Measurements from ENCODE around the gene SERPINA3. TPM values are rescaled to one million over a fixed set of nuclear protein-coding genes. Genes with fewer than 3 reads are reported as not detected.
A peak's percentile ranks its signal among the peaks of the same experiment; 100 is the strongest.

Gene SERPINA3
- total RNA-seq, 1 experiment from 2014 or later = 196 TPM

DNA sequence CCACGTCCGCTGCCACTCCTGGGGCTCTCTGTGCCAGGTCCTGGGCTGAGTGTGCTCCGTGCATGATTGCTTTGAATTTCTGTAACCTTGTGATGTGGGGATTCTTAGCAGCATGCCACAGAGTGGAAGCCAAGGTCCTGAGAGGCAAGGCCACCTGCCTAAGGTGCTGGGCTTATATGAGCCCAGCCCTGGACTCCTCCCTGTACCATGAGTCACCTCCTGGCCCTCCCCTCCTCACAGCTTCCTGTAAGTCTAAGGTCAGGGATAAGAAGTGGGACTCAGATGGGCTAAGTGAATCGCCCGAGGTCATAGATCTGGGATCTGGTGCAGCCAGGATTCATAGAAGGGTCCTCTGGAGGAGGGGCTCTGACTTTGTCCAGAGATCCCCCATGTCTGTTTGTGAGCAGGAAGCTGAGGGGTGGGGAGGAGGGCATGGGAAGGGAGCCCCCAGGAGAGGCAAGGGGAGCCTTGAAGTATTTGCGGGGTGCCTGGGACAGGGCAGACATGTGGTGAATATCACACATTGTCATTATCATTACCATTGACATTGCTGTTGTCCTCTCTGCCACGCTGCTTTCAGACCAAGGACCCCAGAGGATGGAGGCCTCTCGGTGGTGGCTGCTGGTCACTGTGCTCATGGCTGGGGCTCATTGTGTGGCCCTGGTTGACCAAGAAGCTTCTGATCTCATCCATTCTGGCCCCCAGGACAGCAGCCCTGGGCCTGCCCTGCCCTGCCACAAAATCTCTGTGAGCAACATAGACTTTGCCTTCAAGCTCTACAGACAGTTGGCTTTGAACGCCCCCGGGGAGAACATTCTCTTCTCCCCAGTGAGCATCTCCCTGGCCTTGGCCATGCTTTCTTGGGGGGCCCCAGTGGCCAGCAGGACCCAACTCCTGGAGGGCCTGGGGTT is 28.8 kb downstream of the SERPINA3 start:
- no peak for DNase-seq (ENCODE audit: low read depth, low spot score)
- in situ Hi-C loops (cut with HindIII; ENCODE audit: low pct_unique_long_range_greater_than_20kb, low sequenced_read_pairs) = no loop called here

- in situ Hi-C loops (cut with HindIII; ENCODE audit: low pct_unique_long_range_greater_than_20kb, low sequenced_read_pairs) = no loop called here
- no peak for DNase-seq (ENCODE audit: low read depth, low spot score)
Observed at GRCh38 chr14:94641632-94641955, 29.4 kb downstream of the SERPINA3 start.

- in situ Hi-C loops (cut with HindIII; ENCODE audit: low pct_unique_long_range_greater_than_20kb, low sequenced_read_pairs) = no loop called here
- DNase-seq (ENCODE audit: low read depth, low spot score) = no peak
Observed at GRCh38 chr14:94643316-94644101, 31.3 kb downstream of the SERPINA3 start.

DNA sequence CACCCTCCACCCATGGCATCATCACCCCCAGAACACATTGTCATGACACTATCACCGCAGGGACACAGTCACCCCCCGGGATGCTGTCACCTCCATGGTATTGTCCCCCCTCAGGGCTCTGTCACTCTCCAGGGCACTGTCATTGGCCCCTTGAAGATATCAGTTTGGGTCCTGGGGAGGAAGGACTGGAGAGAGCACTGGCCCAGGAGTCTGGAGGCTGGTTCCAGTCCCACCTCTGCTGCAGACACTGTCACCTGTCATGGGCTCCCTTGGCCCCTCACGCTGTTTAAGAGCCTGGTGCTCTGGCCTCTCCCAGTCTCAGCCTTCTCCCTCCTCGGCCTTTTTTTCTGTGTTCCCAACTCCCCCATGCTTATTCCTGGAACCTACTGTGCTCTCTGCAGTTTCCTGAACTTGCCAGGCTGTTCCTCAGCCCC is 31.9 kb downstream of the SERPINA3 start:
- DNase-seq (ENCODE audit: low read depth, low spot score) = no peak
- in situ Hi-C loops (cut with HindIII; ENCODE audit: low pct_unique_long_range_greater_than_20kb, low sequenced_read_pairs) = no loop called here

GRCh38 chr14:94646066-94646465 is 33.9 kb downstream of the SERPINA3 start:
- no peak for DNase-seq (ENCODE audit: low read depth, low spot score)
- in situ Hi-C loops (cut with HindIII; ENCODE audit: low pct_unique_long_range_greater_than_20kb, low sequenced_read_pairs) = no loop called here

- no peak for DNase-seq (ENCODE audit: low read depth, low spot score)
Observed at GRCh38 chr14:94646481-94646880, 34.3 kb downstream of the SERPINA3 start.

GRCh38 chr14:94648801-94649200 is 36.6 kb downstream of the SERPINA3 start:
- no peak for DNase-seq (ENCODE audit: low read depth, low spot score)
- in situ Hi-C loops (cut with HindIII; ENCODE audit: low pct_unique_long_range_greater_than_20kb, low sequenced_read_pairs) = no loop called here

More at GRCh38 chr14:94646481-94646880, 34.3 kb downstream of the SERPINA3 start:
- in situ Hi-C loops (cut with HindIII; ENCODE audit: low pct_unique_long_range_greater_than_20kb, low sequenced_read_pairs) = no loop called here

- in situ Hi-C loops (cut with HindIII; ENCODE audit: low pct_unique_long_range_greater_than_20kb, low sequenced_read_pairs) = no loop called here
- DNase-seq (ENCODE audit: low read depth, low spot score) = no peak
Observed at GRCh38 chr14:94649543-94650443, 37.6 kb downstream of the SERPINA3 start.

DNA sequence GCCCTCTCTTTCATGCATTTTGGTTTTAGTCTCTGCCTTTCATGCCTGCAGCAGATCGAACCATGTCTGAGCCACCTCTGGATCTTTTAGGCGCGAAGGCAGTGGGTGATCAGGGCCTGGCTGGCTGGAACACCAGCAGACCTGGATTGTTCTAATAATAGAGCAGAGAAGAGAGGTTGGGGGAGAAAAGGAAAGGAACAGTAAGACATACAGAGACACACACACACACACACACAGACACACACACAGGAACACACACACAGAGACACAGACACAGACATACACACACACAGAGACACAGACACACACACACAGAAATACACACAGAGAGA is 38.2 kb downstream of the SERPINA3 start:
- in situ Hi-C loops (cut with HindIII; ENCODE audit: low pct_unique_long_range_greater_than_20kb, low sequenced_read_pairs) = no loop called here
- no peak for DNase-seq (ENCODE audit: low read depth, low spot score)

DNA sequence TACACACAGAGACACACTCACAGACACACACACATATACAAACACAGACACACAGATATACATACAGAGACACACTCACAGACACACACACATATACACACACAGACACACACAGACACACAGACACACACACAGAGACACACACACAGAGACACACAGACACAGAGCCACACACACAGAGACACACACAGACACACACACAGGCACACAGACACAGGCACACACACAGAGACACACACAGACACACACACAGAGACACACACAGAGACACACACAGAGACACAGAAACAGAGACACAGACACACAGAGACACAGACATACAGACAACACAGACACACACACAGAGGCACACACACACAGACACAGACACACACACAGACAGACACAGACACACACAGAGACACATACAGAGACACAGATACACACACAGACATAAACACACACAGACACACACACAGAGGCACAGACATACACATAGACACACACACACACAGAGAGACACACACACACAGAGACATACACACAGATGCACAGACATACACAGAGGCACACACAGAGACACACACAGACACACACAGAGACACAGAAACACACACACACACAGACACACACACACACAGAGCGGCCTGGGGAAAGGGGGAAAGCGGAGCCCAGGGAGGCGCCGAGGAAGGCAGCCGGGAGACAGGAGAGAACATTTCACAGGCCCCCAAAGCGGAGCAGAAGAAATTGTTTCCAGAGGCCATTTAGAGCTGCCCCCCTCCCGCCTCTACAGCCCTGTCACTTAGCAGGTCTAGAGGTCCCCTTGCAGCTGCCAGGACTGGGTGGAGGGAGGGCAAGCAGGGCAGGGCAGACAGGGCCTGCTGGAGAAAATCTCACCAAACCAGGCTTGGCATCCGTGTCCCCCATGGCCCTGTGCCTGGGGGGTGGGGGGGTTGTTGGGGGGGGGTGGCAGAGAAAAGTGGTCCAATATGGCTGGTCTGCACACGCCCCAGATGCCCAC is 38.9 kb downstream of the SERPINA3 start:
- no peak for DNase-seq (ENCODE audit: low read depth, low spot score)
- in situ Hi-C loops (cut with HindIII; ENCODE audit: low pct_unique_long_range_greater_than_20kb, low sequenced_read_pairs) = no loop called here

GRCh38 chr14:94653321-94653720 is 41.1 kb downstream of the SERPINA3 start:
- in situ Hi-C loops (cut with HindIII; ENCODE audit: low pct_unique_long_range_greater_than_20kb, low sequenced_read_pairs) = no loop called here
- DNase-seq (ENCODE audit: low read depth, low spot score) = no peak

DNA sequence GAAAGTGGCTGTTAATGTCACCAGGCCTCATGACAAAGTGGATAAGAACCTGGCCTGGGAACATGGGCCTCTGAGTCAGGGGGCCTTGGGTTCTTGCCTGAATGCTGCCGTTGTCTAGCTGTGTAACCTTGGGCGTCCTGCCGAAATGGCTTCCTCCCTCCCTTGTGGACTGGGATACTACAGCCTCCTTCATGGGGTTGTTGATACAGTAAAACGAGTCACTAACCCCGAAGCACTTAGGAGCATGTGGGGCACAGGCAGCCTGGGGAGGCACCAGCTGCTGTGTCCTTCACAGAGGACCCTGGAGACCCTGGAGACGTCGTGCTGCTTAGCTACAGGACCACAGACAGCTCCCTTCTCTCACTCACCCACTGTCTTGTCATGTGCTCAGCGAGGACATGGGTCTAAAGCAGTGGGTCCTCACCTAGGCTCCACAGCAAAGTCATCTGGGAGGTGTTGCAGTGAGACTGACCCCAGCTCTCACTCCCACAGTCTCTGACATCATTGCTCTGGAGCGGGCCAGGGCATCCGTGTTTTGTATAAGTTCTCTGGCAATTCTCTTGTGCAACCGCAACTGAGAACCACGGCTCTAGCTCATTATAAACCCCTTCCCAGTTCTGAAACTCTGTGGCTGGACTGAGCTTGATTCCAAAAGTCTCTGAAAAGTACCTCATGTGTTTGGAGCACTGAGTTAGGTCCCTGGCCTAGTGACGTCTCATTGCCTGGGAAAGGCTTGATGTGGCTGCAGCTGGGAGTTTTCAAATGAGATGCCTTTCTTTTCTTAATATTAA is 42.1 kb downstream of the SERPINA3 start:
- in situ Hi-C loops (cut with HindIII; ENCODE audit: low pct_unique_long_range_greater_than_20kb, low sequenced_read_pairs) = no loop called here
- DNase-seq (ENCODE audit: low read depth, low spot score) = peak; percentile 43

DNA sequence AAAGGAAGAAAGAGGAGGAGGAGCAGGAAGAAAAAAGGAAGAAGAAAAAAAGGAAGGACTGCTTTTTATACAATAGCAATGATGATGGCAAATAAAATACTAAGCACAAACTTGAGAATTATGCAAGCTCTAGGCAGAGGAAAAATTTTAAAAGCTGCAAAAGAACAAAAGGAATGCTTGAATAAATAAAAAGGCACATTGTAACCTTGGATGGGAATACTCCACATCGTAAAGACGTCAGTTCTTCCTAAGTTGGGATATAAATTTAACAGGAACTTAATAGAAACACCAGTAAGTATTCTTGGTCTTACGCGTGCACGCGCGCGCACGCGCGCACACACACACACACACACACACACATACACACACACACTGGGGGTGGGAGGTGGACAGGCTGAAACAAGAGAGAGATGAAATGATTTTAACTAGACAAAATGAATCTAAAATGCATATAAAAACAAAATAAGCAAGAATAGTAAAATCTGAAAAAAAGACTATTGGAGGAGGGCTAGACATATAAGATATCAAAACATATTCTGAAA is 43.0 kb downstream of the SERPINA3 start:
- in situ Hi-C loops (cut with HindIII; ENCODE audit: low pct_unique_long_range_greater_than_20kb, low sequenced_read_pairs) = no loop called here
- no peak for DNase-seq (ENCODE audit: low read depth, low spot score)

DNA sequence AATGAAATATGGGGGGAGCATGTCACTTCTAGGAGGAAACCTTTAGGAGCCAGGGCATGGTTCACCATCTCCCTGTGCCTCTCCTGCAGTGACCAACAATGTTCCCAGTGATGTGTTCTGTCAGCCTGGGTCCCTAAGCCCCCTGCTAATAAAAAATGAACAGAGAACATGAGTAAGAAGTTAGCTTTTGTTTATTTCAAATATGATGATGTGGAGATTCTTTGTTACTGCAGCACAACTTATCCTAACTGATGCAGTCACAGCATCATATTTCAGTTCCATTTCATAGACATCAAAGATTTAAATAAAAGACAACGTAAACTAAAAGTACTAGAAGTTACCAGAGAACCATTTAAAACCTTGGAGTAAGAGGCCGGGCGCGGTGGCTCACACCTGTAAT is 43.9 kb downstream of the SERPINA3 start:
- DNase-seq (ENCODE audit: low read depth, low spot score) = no peak
- in situ Hi-C loops (cut with HindIII; ENCODE audit: low pct_unique_long_range_greater_than_20kb, low sequenced_read_pairs) = no loop called here

DNA sequence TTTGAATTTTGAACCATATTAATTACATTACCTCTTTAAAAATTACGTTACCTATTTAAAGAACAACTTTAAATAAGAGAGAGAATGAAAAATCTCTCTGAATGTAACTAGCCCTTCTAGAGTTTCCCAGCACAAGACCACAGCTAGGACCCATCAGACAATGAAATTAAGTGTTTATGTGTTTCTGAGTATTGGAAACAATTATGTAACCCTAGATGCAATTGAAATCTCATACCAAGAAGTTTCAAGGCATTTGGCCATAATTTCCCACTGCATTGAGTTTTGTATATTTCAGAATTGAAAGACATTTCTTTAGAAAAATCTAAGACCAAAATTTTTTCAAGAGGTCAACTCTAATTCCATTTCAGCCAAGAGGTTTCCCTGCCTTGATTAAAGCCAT is 47.1 kb downstream of the SERPINA3 start:
- in situ Hi-C loops (cut with HindIII; ENCODE audit: low pct_unique_long_range_greater_than_20kb, low sequenced_read_pairs) = no loop called here
- DNase-seq (ENCODE audit: low read depth, low spot score) = no peak

GRCh38 chr14:94659901-94660300 is 47.7 kb downstream of the SERPINA3 start:
- no peak for DNase-seq (ENCODE audit: low read depth, low spot score)
- in situ Hi-C loops (cut with HindIII; ENCODE audit: low pct_unique_long_range_greater_than_20kb, low sequenced_read_pairs) = no loop called here
